Measurements from ENCODE around the gene SLC24A4.

DNA sequence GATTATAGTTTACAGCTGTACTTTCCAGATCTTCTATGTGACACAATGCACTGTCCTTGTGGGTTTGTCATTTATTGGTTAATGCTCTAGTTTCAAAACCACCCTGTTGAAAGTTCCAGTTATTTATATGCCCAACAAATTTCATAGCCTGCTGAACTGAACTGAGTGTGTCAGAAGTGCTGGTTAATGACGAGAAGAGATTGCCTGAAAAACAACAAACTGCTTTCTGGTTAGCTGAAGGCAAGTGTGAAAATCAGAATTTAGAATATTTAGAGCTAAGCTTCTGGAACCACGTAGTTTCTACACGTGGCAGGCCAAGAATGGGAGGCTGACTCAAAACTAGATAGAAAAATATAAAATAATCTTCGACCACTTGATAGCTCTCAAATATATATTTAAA, 171.5 kb downstream of the SLC24A4 start:
- TF ChIP-seq WT1 (tag by site-specific recombination; IDR thresholded peaks at IDR 0.05), result no peak
- no peak for TF ChIP-seq GLIS2 (tag by site-specific recombination; IDR thresholded peaks at IDR 0.05)
- TF ChIP-seq, protein P1, sequence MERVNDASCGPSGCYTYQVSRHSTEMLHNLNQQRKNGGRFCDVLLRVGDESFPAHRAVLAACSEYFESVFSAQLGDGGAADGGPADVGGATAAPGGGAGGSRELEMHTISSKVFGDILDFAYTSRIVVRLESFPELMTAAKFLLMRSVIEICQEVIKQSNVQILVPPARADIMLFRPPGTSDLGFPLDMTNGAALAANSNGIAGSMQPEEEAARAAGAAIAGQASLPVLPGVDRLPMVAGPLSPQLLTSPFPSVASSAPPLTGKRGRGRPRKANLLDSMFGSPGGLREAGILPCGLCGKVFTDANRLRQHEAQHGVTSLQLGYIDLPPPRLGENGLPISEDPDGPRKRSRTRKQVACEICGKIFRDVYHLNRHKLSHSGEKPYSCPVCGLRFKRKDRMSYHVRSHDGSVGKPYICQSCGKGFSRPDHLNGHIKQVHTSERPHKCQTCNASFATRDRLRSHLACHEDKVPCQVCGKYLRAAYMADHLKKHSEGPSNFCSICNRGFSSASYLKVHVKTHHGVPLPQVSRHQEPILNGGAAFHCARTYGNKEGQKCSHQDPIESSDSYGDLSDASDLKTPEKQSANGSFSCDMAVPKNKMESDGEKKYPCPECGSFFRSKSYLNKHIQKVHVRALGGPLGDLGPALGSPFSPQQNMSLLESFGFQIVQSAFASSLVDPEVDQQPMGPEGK (tag by site-specific recombination; IDR thresholded peaks at IDR 0.05), result no peak
- no peak for TF ChIP-seq ZNF544 (tag by site-specific recombination; IDR thresholded peaks at IDR 0.05)

Data from HEK293 (cell line).